Chondrocyte (in vitro differentiated cells): ENCODE results near the gene IFFO2. TPM values are rescaled to one million over a fixed set of nuclear protein-coding genes. Genes with fewer than 3 reads are reported as not detected.
A peak's percentile ranks its signal among the peaks of the same experiment; 100 is the strongest.

Experiments
- DNase-seq: peaks from one replicate; pipeline ENCODE4 v3.0.0; 2021; ENCODE audit warnings: mixed read lengths, low spot score
- H3K27ac Mint-ChIP-seq: one replicate; pipeline ENCODE4 v1.8.0; 2021; ENCODE audit warnings: mild to moderate bottlenecking, moderate library complexity, mixed read lengths; ENCODE audit not compliant: unreplicated experiment
- H3K27me3 Mint-ChIP-seq: 2 replicates; pipeline ENCODE4 v1.8.0; 2021; ENCODE audit warnings: low read depth, mixed read lengths
- H3K36me3 Mint-ChIP-seq: 2 replicates; pipeline ENCODE4 v1.8.0; 2021; ENCODE audit warnings: low read depth, mixed read lengths
- H3K4me1 Mint-ChIP-seq: 2 replicates; pipeline ENCODE4 v1.8.0; 2021; ENCODE audit warnings: low read depth, mild to moderate bottlenecking, mixed read lengths
- H3K4me3 Mint-ChIP-seq: one replicate; pipeline ENCODE4 v1.8.0; 2021; ENCODE audit warnings: mild to moderate bottlenecking, moderate library complexity, mixed read lengths; ENCODE audit not compliant: unreplicated experiment
- H3K9me3 Mint-ChIP-seq: 2 replicates; pipeline ENCODE4 v1.8.0; 2021; ENCODE audit warnings: low read depth, mixed read lengths
- total RNA-seq: library from RNA; stranded (reverse); gene quantifications from 3 replicates; pipeline ENCODE4 v1.2.1, GENCODE V29; 2021
- TF ChIP-seq, protein P1 (sequence below): fragments of 200-600 bp; sonication (generic); IDR thresholded peaks from 2 replicates; pipeline ENCODE4 v1.5.0; 2021; ENCODE audit warnings: antibody characterized with exemption, mild to moderate bottlenecking, moderate library complexity

The IFFO2 gene
- total RNA-seq, 1 donor from 2014 or later = 18.9 TPM

GRCh38 chr1:18936471-18936813 is 20.0 kb downstream of the IFFO2 start:
- Mint-ChIP-seq H3K27me3 (no peaks in the 10 kb centered on the region), H3K4me1 (peaks cover 47% of the 10 kb centered on the region), H3K9me3 (no peaks in the 10 kb centered on the region), H3K36me3 (no peaks in the 10 kb centered on the region), H3K27ac (no peak overlapping the region), H3K4me3 (no peak overlapping the region)
- DNase-seq = no peak
- TF ChIP-seq, protein P1, sequence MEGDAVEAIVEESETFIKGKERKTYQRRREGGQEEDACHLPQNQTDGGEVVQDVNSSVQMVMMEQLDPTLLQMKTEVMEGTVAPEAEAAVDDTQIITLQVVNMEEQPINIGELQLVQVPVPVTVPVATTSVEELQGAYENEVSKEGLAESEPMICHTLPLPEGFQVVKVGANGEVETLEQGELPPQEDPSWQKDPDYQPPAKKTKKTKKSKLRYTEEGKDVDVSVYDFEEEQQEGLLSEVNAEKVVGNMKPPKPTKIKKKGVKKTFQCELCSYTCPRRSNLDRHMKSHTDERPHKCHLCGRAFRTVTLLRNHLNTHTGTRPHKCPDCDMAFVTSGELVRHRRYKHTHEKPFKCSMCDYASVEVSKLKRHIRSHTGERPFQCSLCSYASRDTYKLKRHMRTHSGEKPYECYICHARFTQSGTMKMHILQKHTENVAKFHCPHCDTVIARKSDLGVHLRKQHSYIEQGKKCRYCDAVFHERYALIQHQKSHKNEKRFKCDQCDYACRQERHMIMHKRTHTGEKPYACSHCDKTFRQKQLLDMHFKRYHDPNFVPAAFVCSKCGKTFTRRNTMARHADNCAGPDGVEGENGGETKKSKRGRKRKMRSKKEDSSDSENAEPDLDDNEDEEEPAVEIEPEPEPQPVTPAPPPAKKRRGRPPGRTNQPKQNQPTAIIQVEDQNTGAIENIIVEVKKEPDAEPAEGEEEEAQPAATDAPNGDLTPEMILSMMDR = no peak

DNA sequence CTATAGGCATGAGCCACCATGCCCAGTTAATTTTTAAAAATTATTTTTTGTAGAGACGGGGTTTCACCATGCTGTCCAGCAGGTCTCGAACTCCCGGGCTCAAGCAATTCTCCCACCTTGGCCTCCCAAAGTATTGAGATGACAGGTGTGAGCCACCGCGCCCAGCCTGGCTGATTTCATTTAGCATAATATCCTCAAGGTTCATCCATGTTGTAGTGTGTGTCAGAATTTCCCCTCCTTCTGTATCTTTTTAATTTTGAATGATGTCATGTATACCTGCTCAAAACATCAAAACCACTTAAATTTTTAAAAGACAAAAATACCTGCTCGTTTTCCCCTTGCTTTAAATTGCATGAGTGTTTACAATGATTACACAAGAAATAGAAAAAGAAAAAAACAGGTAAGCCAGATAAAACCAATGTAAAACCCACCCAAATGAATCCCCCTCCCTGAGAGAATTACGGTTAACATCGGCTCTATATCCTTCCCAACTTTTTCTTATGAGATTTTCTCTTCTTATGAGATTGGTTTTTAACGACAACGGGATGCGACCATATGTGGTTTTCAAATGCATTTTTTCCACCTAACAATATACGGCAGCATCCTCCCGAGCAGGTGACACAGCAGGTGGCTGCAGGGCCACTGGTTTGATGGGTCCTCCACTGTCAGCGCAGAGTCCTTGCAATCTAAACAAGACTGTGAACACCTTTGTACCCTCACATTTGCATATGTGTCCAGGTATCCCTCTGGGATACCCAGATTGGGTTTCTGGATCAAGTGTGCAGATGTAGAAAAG is 22.1 kb downstream of the IFFO2 start:
- peaks cover 36% of the 10 kb centered on the region for H3K4me1 Mint-ChIP-seq
- no peak for DNase-seq
- TF ChIP-seq, protein P1 = no peak
- no peaks in the 10 kb centered on the region for H3K9me3 Mint-ChIP-seq
- no peak overlapping the region for H3K4me3 Mint-ChIP-seq
- no peaks in the 10 kb centered on the region for H3K36me3 Mint-ChIP-seq
- H3K27ac Mint-ChIP-seq = no peak overlapping the region
- no peaks in the 10 kb centered on the region for H3K27me3 Mint-ChIP-seq

DNA sequence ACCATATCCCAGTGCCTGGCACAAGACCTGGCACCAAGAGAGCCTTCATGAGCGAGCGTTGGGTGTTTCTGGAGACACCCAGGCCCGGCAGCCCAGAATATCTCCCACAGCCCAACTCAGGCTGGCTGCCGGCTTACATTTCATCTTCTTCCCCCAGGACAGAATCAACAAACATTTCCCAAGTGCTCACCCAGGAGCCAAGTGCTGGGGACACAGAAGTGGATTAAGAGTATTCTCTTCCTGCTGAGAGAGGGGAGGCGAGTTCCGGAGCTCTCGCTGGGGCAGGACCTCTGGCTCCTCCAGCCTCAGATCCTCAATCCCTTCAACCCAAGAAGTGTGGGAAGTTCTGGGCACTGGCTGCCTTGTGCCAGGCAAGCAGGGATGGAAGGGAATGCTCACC is 23.6 kb downstream of the IFFO2 start:
- Mint-ChIP-seq H3K27me3 (no peaks in the 10 kb centered on the region), H3K4me1 (peaks cover 35% of the 10 kb centered on the region), H3K27ac (peak overlapping the region; percentile 58), H3K9me3 (no peaks in the 10 kb centered on the region), H3K4me3 (no peak overlapping the region), H3K36me3 (no peaks in the 10 kb centered on the region)
- TF ChIP-seq, protein P1 = no peak
- no peak for DNase-seq

GRCh38 chr1:18932387-18932786 is 24.1 kb downstream of the IFFO2 start:
- Mint-ChIP-seq H3K27me3 (no peaks in the 10 kb centered on the region), H3K36me3 (no peaks in the 10 kb centered on the region), H3K27ac (peak overlapping the region; percentile 58), H3K9me3 (no peaks in the 10 kb centered on the region), H3K4me3 (no peak overlapping the region), H3K4me1 (peaks cover 40% of the 10 kb centered on the region)
- DNase-seq = no peak
- TF ChIP-seq, protein P1 = no peak

- H3K4me3 Mint-ChIP-seq = no peak overlapping the region
- no peaks in the 10 kb centered on the region for H3K27me3 Mint-ChIP-seq
- DNase-seq = no peak
- H3K9me3 Mint-ChIP-seq = no peaks in the 10 kb centered on the region
- no peaks in the 10 kb centered on the region for H3K36me3 Mint-ChIP-seq
- TF ChIP-seq, protein P1 = no peak
- no peak overlapping the region for H3K27ac Mint-ChIP-seq
- H3K4me1 Mint-ChIP-seq = peaks cover 40% of the 10 kb centered on the region
Observed at GRCh38 chr1:18931730-18932129, 24.7 kb downstream of the IFFO2 start.
